ENCODE measurements around the gene ERN1.

ERN1 gene

DNA sequence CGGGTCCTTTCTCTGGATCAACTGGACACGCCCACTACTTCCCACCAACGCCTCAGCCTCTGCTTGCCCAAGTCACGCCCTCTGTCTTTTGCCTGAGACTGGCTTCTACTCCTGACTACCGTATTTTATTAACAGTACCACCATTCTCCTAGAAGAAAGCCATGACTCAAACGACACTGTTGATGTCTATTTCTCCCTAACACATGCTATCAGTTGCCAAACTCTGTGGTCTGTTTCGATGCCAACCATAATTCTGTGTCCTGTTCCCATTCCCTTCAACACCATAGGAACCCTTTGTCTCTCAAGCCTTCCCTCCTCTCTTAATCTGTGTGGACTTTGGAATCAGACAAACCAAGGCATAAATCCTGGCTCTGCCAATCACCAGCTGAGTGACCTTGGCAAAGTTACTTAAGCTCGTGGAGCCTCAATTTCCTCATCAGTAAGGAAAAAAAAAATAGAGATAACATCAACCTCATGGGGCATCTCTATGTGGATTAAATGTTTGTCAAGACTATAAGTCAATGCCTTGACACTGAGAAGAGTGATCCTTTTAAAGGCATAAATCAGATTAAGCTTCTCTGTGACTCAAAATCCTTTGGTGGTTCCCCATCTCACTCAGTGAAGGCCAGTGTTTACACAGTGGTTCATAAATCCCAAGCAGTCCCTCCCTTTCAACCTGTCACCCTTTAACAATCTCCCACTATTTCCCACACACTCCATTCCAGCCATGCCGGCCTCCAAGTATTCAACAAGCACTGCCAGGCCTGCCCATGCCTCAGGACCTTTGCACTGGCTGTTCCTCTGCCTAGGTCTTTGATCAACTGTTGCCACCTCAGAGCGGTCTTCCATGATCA lies 45.6 kb downstream of the ERN1 start:
- DNase-seq (ENCODE audit: low read depth in 2 of 2), result no peak

DNA sequence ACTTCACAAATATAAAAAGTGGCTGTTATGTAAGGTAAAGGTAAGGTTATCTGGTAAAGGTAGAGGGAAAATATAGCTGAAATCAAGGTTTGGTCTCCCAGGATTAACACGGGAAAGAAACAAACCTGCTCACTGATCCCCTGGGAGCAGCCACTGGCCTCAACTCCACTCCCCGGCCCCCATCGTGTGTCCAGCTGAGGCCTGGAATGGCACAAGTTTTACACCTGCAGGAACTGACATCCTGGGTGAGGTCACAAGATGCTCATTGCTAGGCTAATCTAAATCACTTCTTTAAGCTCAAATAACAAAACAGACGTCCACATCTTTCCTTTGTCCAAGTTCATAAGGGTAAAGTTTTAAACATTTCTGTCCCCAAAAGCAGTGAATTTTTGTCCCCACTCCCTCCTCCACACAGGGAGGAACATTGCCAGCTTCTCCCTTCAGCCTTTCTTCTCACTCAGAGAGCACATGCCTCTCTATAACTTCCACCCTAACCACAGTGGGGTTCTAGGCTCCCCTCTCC lies 46.3 kb downstream of the ERN1 start:
- DNase-seq (ENCODE audit: low read depth in 2 of 2), result no peak

DNA sequence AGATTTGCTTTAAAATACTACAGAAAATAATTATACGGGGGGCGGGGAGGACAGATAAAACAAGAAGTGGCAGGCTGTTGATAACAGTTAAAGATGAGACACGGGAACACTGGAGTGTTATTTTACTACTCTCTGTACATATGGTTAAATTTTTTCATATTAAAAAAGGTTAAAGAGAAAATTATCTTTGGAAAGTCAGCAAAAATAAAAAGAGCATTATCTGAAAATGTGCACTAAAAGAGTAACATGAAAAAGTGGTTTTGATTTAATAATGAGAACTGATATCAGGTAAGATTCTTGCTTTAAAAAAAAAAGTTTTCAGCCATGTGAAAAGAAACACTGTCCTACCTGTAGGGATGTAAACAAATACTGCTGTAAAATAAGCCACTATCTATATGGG lies 46.9 kb downstream of the ERN1 start:
- DNase-seq (ENCODE audit: low read depth in 2 of 2), result no peak

GRCh38 chr17:64081802-64082799 lies 47.8 kb downstream of the ERN1 start:
- no peak for DNase-seq (ENCODE audit: low read depth in 2 of 2)

- DNase-seq (ENCODE audit: low read depth in 2 of 2), result no peak
These were observed 49.7 kb downstream of the ERN1 start for GRCh38 chr17:64080174-64080618.

- no peak for DNase-seq (ENCODE audit: low read depth in 2 of 2)
These were observed 52.6 kb downstream of the ERN1 start for GRCh38 chr17:64077379-64077778.

GRCh38 chr17:64075913-64076312 lies 54.0 kb downstream of the ERN1 start:
- DNase-seq (ENCODE audit: low read depth in 2 of 2), result no peak

DNA sequence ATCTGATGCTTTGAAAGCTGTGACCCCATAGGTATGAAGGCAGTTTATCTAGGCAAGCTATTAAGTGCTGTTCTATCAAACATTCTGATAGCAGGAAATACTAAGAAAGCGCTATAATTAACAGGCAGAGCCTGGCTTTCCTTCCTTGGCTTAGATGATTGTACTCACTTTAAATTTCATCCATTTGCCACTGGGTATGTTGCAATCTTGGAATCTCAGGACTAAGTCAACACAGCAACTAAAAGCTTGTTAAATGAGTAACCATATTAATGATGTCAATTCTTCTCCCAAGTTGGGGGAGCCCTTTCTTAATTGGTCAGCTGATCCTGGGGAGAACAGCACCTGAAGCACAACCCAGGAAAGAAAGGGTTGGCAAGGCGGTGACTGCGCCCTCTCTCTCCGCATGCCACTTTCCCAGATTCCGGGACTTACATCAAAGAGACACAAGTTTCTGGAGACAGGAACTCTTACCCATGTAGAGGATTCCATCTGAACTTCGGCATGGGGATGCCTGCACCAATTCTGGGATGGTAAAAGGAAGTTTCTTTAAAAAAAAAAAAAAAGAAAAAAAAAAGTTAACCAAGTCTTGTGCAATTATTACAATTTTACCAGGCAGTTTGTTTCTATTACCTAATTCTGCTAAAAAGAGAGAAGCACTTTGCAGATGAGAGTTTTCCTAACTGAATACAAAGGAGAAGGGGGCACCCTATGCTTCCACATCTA lies 55.1 kb downstream of the ERN1 start:
- no peak for DNase-seq (ENCODE audit: low read depth in 2 of 2)

GRCh38 chr17:64073771-64074703 lies 55.9 kb downstream of the ERN1 start:
- no peak for DNase-seq (ENCODE audit: low read depth in 2 of 2)

GRCh38 chr17:64071111-64071510 lies 58.8 kb downstream of the ERN1 start:
- DNase-seq (ENCODE audit: low read depth in 2 of 2), result no peak

DNA sequence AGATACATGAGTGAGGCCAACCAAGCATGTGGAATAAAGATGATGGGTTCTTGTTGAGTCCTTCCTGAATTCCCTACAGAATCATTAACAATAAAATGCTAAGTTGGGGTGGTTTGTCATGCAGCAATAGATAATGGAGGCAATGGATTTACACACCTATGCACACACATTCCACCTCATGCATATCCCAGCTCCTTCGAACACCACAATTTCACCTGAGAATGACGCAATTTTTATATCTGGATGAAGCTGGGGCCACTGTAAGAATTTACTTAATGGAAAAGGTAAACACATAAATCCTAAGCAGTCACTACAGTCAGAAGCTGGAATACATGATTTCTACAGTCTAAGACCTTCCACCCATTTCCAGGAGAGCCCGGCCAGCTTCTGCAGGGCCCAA lies 59.7 kb downstream of the ERN1 start:
- no peak for DNase-seq (ENCODE audit: low read depth in 2 of 2)

GRCh38 chr17:64069143-64069542 lies 60.8 kb downstream of the ERN1 start:
- DNase-seq (ENCODE audit: low read depth in 2 of 2), result no peak

DNA sequence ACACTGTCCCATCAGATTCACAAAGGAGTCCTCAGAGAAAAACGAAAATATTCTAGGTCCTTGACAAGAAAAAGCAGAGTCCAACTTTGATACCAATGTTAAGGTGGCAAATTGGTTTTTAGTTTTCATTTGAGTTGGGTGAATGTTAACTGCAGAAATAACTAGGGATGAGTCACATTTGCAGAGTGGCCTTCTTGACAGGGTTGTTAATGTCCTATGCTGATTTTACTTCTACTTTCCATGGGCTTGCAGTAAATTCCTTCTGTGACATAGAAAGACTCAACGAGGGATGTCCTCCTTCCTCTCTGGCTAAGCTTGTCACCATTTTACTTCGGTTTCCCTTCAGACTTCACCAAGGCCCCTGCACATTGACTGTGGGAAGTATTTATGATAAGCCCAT lies 62.3 kb downstream of the ERN1 start:
- DNase-seq (ENCODE audit: low read depth in 2 of 2), result no peak

- DNase-seq (ENCODE audit: low read depth in 2 of 2), result no peak
These were observed 63.2 kb downstream of the ERN1 start for GRCh38 chr17:64066716-64067115.

DNA sequence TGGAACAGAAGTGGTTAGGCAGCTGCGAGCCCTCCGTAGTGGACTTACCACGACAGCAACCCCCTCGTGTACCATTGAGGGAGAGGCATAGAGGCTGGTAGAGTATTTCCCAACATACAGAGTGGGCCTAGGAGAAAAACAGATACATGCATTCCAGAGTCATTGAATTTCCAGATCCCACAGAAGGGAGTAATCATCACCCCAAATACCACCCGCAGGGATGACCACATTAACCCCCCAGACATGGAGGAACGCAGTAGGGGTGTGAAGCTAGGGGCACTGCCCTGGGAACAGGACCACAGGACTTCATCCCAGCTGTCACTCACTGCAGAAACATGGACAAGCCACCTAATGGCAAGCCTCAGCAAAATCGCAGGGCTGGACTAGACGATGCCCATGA lies 64.8 kb downstream of the ERN1 start:
- DNase-seq (ENCODE audit: low read depth in 2 of 2), result no peak

- DNase-seq (ENCODE audit: low read depth in 2 of 2), result no peak
These were observed 65.6 kb downstream of the ERN1 start for GRCh38 chr17:64064331-64064730.

GRCh38 chr17:64063766-64064224 lies 66.1 kb downstream of the ERN1 start:
- no peak for DNase-seq (ENCODE audit: low read depth in 2 of 2)

DNA sequence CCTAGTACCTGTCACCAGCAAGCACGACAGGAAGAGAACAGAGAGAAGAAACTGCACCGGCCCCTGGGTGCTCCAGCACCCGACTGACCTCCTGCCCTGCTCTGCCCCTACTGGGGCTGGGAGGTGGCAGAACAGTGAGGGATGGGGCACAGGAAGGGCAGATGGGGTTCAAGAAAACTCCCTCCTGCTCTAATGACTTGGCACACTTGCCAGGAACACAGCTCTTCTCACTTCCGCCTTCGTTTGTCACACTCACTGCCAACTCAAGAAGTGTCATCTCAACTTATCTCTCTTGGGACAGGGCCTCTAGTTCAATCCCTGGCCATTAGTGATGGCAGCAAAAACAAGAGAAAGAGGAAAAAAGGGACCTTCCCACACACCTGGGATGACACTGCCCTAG lies 66.9 kb downstream of the ERN1 start:
- no peak for DNase-seq (ENCODE audit: low read depth in 2 of 2)

GRCh38 chr17:64061178-64061898 lies 68.6 kb downstream of the ERN1 start:
- peak in 1 of 2 donors; percentile 40 for DNase-seq (ENCODE audit: low read depth in 2 of 2)

- no peak for DNase-seq (ENCODE audit: low read depth in 2 of 2)
These were observed 69.6 kb downstream of the ERN1 start for GRCh38 chr17:64060331-64060730.
